Measurements from ENCODE around the gene HOXC11.

The HOXC11 gene

GRCh38 chr12:53972722-53973235 is at the start of gene HOXC11:
HOXC11 (plus strand) TSS chr12:53973126; CDS start chr12:53973242, 116 bp downstream.
- Histone ChIP-seq H3K36me3 (ENCODE audit: control insufficient read depth in 1 of 2, insufficient read depth in 2 of 2, low read length in 2 of 2) (no peaks in the 10 kb centered on the region), H3K4me3 (ENCODE audit: low read depth in 1 of 2, low read length in 2 of 2) (no peak within 1 kb of the TSS), H3K27me3 (ENCODE audit: low read depth, low read length) (peaks cover 96% of the 10 kb centered on the region), H3K4me1 (ENCODE audit: control insufficient read depth in 1 of 2, insufficient read depth in 2 of 2, low read length in 2 of 2) (peaks cover 0 to 27% of the 10 kb centered on the region in 2 donors), H3K27ac (ENCODE audit: low read length) (no peak within 1 kb of the TSS), H3K9me3 (ENCODE audit: control insufficient read depth in 1 of 2, low read length in 2 of 2) (no peaks in the 10 kb centered on the region)

DNA sequence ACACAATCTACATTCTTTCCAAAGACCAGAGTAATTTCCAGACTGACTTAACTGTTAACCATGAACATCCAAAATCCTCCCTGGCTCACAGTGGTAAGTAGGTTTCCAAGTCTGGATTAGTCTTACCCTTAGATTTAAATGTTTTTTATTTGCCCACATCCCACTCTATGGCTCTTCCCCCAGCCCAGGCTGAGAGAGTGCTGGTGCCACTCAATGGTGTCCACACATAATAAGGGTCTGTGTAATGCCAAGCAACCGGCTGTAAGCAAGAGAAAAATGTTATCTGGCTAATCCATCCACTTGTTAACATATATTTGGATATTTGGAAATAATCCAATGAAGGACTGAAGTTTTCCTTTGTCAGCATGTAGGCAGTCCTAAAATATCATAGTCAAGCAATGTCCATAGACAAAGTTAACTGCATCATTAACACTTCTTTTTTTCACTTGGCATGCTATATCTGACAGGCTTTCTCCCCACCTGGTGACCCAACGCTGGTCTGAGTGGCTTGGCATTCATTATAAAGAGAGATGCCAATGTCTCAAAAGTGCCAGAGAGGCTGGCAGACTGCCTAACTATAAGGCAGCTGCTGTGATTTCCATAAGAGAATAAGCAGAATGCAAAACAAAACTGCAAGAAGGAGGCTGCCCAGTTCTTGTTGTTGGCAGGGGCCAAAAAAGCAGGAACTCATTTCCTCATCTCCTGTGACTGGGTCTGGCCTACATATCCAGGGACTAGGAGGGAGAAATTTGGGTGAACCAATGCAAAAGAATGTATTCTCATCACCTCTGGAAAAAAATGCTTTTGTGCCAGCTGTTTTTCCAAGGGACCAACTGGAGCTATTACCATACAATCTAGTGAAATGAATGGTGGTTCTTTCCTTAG is 48.2 kb upstream of the HOXC11 start:
- no peaks in the 10 kb centered on the region for H3K9me3 ChIP-seq (ENCODE audit: control insufficient read depth in 1 of 2, low read length in 2 of 2)
- no peaks in the 10 kb centered on the region for H3K36me3 ChIP-seq (ENCODE audit: control insufficient read depth in 1 of 2, insufficient read depth in 2 of 2, low read length in 2 of 2)
- no peak overlapping the region for H3K27ac ChIP-seq (ENCODE audit: low read length)
- no peak overlapping the region for H3K4me3 ChIP-seq (ENCODE audit: low read depth in 1 of 2, low read length in 2 of 2)
- no peaks in the 10 kb centered on the region for H3K4me1 ChIP-seq (ENCODE audit: control insufficient read depth in 1 of 2, insufficient read depth in 2 of 2, low read length in 2 of 2)
- peaks cover 50% of the 10 kb centered on the region for H3K27me3 ChIP-seq (ENCODE audit: low read depth, low read length)

GRCh38 chr12:53927220-53928029 is 45.5 kb upstream of the HOXC11 start:
- Histone ChIP-seq H3K4me3 (ENCODE audit: low read depth in 1 of 2, low read length in 2 of 2) (no peak overlapping the region), H3K9me3 (ENCODE audit: control insufficient read depth in 1 of 2, low read length in 2 of 2) (peaks cover 0 to 5% of the 10 kb centered on the region in 2 donors), H3K4me1 (ENCODE audit: control insufficient read depth in 1 of 2, insufficient read depth in 2 of 2, low read length in 2 of 2) (no peaks in the 10 kb centered on the region), H3K27ac (ENCODE audit: low read length) (no peak overlapping the region), H3K27me3 (ENCODE audit: low read depth, low read length) (peaks cover 67% of the 10 kb centered on the region), H3K36me3 (ENCODE audit: control insufficient read depth in 1 of 2, insufficient read depth in 2 of 2, low read length in 2 of 2) (no peaks in the 10 kb centered on the region)

GRCh38 chr12:53928054-53928835 is 44.7 kb upstream of the HOXC11 start:
- H3K9me3 ChIP-seq (ENCODE audit: control insufficient read depth in 1 of 2, low read length in 2 of 2): peaks cover 0 to 5% of the 10 kb centered on the region in 2 donors
- H3K4me1 ChIP-seq (ENCODE audit: control insufficient read depth in 1 of 2, insufficient read depth in 2 of 2, low read length in 2 of 2): no peaks in the 10 kb centered on the region
- H3K27me3 ChIP-seq (ENCODE audit: low read depth, low read length): peaks cover 74% of the 10 kb centered on the region
- H3K4me3 ChIP-seq (ENCODE audit: low read depth in 1 of 2, low read length in 2 of 2): no peak overlapping the region
- no peak overlapping the region for H3K27ac ChIP-seq (ENCODE audit: low read length)
- no peaks in the 10 kb centered on the region for H3K36me3 ChIP-seq (ENCODE audit: control insufficient read depth in 1 of 2, insufficient read depth in 2 of 2, low read length in 2 of 2)

DNA sequence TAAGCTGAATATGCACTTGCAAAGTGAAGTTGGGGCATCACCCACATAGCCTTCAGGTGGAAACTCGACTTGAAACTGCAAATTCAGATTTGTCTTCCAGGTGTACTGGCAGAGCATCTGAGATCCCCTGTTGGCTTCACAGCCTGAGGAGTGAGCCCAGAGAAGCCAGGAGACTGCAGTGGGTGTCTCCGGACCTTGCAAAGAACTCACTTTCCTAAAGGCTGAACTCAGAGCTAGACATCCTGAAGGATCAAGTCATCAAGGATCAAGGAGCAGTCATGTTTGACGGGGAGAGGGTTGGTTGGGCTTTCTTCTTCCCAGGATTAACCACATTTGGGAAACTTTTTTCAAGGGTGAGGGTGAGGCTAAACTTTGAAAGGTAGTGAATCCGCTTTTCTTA is 43.4 kb upstream of the HOXC11 start:
- Histone ChIP-seq H3K27ac (ENCODE audit: low read length) (no peak overlapping the region), H3K27me3 (ENCODE audit: low read depth, low read length) (peaks cover 87% of the 10 kb centered on the region), H3K4me3 (ENCODE audit: low read depth in 1 of 2, low read length in 2 of 2) (no peak overlapping the region)

GRCh38 chr12:53930591-53931255 is 42.2 kb upstream of the HOXC11 start:
- Histone ChIP-seq H3K36me3 (ENCODE audit: control insufficient read depth in 1 of 2, insufficient read depth in 2 of 2, low read length in 2 of 2) (no peaks in the 10 kb centered on the region), H3K4me1 (ENCODE audit: control insufficient read depth in 1 of 2, insufficient read depth in 2 of 2, low read length in 2 of 2) (peaks cover 0 to 9% of the 10 kb centered on the region in 2 donors), H3K27ac (ENCODE audit: low read length) (no peak overlapping the region), H3K9me3 (ENCODE audit: control insufficient read depth in 1 of 2, low read length in 2 of 2) (peaks cover 0 to 5% of the 10 kb centered on the region in 2 donors), H3K4me3 (ENCODE audit: low read depth in 1 of 2, low read length in 2 of 2) (no peak overlapping the region), H3K27me3 (ENCODE audit: low read depth, low read length) (peaks cover 91% of the 10 kb centered on the region)

More for the DNA sequence above, 43.4 kb upstream of the HOXC11 start:
- Histone ChIP-seq H3K36me3 (ENCODE audit: control insufficient read depth in 1 of 2, insufficient read depth in 2 of 2, low read length in 2 of 2) (no peaks in the 10 kb centered on the region), H3K4me1 (ENCODE audit: control insufficient read depth in 1 of 2, insufficient read depth in 2 of 2, low read length in 2 of 2) (no peaks in the 10 kb centered on the region), H3K9me3 (ENCODE audit: control insufficient read depth in 1 of 2, low read length in 2 of 2) (peaks cover 0 to 5% of the 10 kb centered on the region in 2 donors)

DNA sequence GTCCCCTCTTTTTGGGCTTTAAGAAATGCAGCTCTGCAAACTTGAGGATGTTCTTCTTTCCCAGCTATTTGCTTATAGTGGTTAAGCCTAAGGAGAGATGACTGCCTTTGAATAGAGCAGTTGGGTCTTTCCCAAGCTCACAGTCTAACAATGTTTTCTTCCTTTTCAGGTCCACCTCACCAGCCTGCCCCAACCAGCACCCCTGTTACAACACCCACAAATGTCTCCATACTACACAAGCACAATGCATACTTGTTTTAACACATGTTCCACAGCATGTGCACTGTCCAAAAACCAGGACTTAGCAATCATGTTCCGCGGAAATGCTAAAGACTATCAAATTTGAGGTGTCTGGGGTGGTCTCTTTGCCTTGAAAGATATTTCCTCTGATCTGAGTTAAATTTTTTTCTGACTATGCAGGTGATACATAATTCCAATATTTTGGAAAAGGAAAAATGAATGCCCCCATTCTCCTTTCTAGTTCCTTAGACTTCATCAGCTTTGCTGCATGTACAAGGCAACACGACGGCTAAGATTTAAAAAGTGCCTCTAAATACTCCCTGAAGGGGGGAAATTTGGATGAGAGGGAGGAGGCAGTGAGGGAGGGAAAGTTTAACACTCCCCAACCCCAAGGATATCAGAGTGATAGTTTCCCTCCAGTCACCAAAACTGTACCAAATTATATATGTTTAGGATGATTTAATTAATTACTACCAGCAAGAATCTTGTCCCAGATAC is 40.9 kb upstream of the HOXC11 start:
- H3K27ac ChIP-seq (ENCODE audit: low read length): no peak overlapping the region
- peaks cover 91% of the 10 kb centered on the region for H3K27me3 ChIP-seq (ENCODE audit: low read depth, low read length)
- H3K4me1 ChIP-seq (ENCODE audit: control insufficient read depth in 1 of 2, insufficient read depth in 2 of 2, low read length in 2 of 2): peaks cover 0 to 10% of the 10 kb centered on the region in 2 donors
- no peak overlapping the region for H3K4me3 ChIP-seq (ENCODE audit: low read depth in 1 of 2, low read length in 2 of 2)
- no peaks in the 10 kb centered on the region for H3K36me3 ChIP-seq (ENCODE audit: control insufficient read depth in 1 of 2, insufficient read depth in 2 of 2, low read length in 2 of 2)
- H3K9me3 ChIP-seq (ENCODE audit: control insufficient read depth in 1 of 2, low read length in 2 of 2): peaks cover 0 to 5% of the 10 kb centered on the region in 2 donors

- Histone ChIP-seq H3K4me1 (ENCODE audit: control insufficient read depth in 1 of 2, insufficient read depth in 2 of 2, low read length in 2 of 2) (peaks cover 0 to 10% of the 10 kb centered on the region in 2 donors), H3K4me3 (ENCODE audit: low read depth in 1 of 2, low read length in 2 of 2) (no peak overlapping the region), H3K9me3 (ENCODE audit: control insufficient read depth in 1 of 2, low read length in 2 of 2) (peaks cover 0 to 5% of the 10 kb centered on the region in 2 donors), H3K27me3 (ENCODE audit: low read depth, low read length) (peaks cover 93% of the 10 kb centered on the region), H3K36me3 (ENCODE audit: control insufficient read depth in 1 of 2, insufficient read depth in 2 of 2, low read length in 2 of 2) (no peaks in the 10 kb centered on the region), H3K27ac (ENCODE audit: low read length) (no peak overlapping the region)
These were observed 40.0 kb upstream of the HOXC11 start for GRCh38 chr12:53932915-53933314.

DNA sequence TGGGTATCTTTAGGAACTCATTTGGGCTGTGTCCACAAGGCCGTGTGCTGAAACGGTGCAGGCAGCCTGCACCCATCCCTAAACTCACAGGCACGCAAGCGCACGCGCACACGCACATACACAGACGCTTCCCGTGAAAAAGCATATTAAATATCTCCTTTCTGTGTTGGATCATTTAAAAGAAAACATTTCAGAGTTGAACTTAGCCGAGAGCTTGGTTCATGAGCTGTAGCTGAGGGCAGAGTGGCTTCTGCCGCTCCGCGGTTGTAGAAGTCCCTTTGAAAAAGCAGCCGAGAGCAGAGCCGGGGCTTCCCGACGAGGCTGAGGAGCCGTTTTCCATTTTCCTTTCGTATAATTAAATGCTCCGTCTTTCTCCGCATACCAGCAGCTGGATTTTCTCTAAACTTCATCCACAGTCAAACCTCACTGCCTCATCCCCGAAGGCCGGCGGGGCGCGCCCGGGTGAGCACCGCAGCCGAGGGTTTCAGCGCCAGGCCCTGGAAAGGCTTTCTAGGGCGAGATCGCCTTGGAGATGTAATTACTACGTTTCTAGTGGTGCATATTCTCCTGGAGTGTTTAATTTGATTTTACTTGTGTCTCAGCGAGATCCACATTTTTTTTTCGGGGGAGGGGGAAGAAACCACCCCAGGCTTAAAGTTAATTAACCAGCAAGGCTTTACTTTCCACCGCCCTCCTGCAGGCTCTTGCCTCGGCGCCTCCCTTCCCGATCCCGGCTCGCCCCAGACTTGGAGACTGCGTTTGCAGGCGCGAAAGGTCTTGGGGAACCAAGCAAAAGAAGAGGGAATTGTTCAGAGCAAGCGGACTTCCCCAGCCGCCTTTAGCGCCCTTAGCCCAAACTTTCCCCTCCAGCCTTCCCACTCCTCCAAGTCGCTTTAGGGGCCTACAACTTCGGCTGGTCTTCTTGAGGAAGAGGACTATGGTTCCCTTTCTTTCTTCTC is 37.3 kb upstream of the HOXC11 start:
- Histone ChIP-seq H3K9me3 (ENCODE audit: control insufficient read depth in 1 of 2, low read length in 2 of 2) (no peaks in the 10 kb centered on the region), H3K27ac (ENCODE audit: low read length) (no peak overlapping the region), H3K4me1 (ENCODE audit: control insufficient read depth in 1 of 2, insufficient read depth in 2 of 2, low read length in 2 of 2) (peaks cover 0 to 23% of the 10 kb centered on the region in 2 donors), H3K27me3 (ENCODE audit: low read depth, low read length) (peaks cover 85% of the 10 kb centered on the region), H3K36me3 (ENCODE audit: control insufficient read depth in 1 of 2, insufficient read depth in 2 of 2, low read length in 2 of 2) (no peaks in the 10 kb centered on the region), H3K4me3 (ENCODE audit: low read depth in 1 of 2, low read length in 2 of 2) (peak overlapping the region in 1 of 2 donors; percentile 26)
